PFSK-1 (cell line): ENCODE results near the gene KMT2D.

ENCODE experiments used
- FOXP2 ChIP-seq: optimal IDR thresholded peaks from 2 replicates; pipeline ENCODE3; 2011; ENCODE audit warnings: borderline replicate concordance, control low read depth, inconsistent platforms; ENCODE audit not compliant: insufficient read depth; ENCODE audit errors: extremely low read length, extremely low read depth
- POLR2AphosphoS5 ChIP-seq: IDR thresholded peaks from 2 replicates; pipeline ENCODE4 v1.6.1; 2012; ENCODE audit warnings: low read depth, mild to moderate bottlenecking, control low read depth, low read length, moderate library complexity
- SIN3A ChIP-seq: IDR thresholded peaks from 2 replicates; pipeline ENCODE4 v1.6.1; 2012; ENCODE audit warnings: mild to moderate bottlenecking, low read length, moderate library complexity, borderline replicate concordance; ENCODE audit not compliant: insufficient read depth
- TAF1 ChIP-seq: IDR thresholded peaks from 2 replicates; pipeline ENCODE4 v1.6.1; 2012; ENCODE audit warnings: low read length, control low read depth, borderline replicate concordance; ENCODE audit not compliant: insufficient read depth
- TF ChIP-seq, protein P1 (sequence below), 2 experiments: IDR thresholded peaks; 2 replicates each; pipeline versions ENCODE4 v1.6.1 to v1.8.0; 2011 to 2012; ENCODE audit warnings: low read depth in 2 of 2, low read length in 2 of 2, control low read depth in 1 of 2, inconsistent platforms in 1 of 2, mild to moderate bottlenecking in 1 of 2, moderate library complexity in 1 of 2; ENCODE audit not compliant: insufficient read depth in 1 of 2

Gene KMT2D

DNA sequence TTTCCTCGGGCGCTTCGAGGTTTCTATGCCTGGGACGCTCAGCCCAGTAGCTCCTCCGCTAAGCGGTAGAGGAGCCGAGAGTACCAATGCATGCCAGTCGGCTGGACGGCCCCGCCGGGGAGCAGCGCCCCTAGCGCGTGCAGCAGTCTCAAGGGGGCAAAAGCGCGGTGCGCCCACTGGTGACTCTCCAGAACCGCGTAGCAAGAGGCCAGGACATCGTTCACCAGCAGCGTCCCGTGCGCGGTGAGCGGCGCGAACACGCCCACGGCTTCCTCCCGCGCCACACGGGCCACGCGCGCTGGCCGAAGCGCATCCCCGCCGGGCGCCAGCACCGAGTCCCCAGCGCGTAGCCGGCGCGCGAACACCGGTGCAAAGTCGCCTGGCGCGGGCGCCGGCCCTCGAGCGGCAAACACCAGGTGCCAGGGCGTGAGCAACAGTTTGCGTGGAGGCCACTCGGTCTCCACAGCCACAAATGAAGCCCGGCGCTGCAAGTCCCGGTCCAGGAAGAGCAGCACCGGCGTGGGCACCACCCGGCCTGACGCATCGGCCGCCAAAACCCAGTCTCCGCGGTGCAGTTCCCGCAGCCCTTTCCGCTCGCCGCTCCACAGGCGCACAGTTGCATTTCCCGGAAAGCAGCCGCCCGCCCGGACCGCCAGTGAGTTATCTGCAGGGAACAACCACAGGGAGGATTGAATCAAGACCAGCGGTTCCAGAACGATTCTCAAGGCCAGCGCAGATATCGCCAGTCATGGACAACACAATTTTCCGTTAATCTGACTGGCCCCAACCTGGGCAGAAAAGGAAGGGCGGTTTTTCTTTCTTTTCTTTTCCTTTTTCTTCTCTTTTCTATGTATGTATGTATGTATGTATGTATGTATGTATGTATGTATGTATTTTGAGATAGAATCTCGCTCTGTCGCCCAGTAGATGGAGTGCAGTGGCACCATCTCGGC is 29.5 kb upstream of the KMT2D start:
- no peak for TF ChIP-seq FOXP2
- TF ChIP-seq, protein P1, sequence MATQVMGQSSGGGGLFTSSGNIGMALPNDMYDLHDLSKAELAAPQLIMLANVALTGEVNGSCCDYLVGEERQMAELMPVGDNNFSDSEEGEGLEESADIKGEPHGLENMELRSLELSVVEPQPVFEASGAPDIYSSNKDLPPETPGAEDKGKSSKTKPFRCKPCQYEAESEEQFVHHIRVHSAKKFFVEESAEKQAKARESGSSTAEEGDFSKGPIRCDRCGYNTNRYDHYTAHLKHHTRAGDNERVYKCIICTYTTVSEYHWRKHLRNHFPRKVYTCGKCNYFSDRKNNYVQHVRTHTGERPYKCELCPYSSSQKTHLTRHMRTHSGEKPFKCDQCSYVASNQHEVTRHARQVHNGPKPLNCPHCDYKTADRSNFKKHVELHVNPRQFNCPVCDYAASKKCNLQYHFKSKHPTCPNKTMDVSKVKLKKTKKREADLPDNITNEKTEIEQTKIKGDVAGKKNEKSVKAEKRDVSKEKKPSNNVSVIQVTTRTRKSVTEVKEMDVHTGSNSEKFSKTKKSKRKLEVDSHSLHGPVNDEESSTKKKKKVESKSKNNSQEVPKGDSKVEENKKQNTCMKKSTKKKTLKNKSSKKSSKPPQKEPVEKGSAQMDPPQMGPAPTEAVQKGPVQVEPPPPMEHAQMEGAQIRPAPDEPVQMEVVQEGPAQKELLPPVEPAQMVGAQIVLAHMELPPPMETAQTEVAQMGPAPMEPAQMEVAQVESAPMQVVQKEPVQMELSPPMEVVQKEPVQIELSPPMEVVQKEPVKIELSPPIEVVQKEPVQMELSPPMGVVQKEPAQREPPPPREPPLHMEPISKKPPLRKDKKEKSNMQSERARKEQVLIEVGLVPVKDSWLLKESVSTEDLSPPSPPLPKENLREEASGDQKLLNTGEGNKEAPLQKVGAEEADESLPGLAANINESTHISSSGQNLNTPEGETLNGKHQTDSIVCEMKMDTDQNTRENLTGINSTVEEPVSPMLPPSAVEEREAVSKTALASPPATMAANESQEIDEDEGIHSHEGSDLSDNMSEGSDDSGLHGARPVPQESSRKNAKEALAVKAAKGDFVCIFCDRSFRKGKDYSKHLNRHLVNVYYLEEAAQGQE (IDR thresholded peaks at IDR 0.05; ENCODE audit: insufficient read depth in 1 of 2, low read depth in 2 of 2, low read length in 2 of 2) = no peak
- TF ChIP-seq SIN3A = no peak
- TF ChIP-seq POLR2AphosphoS5 = no peak
- TF ChIP-seq TAF1 = no peak

DNA sequence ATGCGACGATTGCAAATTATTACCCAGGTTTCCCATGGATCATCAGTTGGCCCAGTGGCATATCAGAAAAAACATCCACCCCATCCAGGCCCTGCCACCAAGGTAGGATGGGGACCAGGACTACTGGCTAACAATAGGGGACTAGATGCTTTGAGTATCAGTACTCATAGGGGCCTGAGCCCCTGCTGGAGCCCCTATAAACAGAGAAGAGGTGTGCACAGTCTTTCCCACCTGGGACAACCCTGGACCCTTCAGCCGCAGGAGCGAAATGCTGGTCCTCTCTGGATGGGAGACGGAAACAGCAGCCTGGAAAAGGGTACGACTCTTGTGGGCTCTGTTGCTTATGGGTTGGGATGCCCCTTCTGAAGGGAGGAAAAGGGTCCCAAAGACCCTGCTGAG is 28.3 kb upstream of the KMT2D start:
- no peak for TF ChIP-seq POLR2AphosphoS5
- TF ChIP-seq FOXP2 = no peak
- no peak for TF ChIP-seq TAF1
- TF ChIP-seq, protein P1 (IDR thresholded peaks at IDR 0.05; ENCODE audit: insufficient read depth in 1 of 2, low read depth in 2 of 2, low read length in 2 of 2) = no peak
- no peak for TF ChIP-seq SIN3A

DNA sequence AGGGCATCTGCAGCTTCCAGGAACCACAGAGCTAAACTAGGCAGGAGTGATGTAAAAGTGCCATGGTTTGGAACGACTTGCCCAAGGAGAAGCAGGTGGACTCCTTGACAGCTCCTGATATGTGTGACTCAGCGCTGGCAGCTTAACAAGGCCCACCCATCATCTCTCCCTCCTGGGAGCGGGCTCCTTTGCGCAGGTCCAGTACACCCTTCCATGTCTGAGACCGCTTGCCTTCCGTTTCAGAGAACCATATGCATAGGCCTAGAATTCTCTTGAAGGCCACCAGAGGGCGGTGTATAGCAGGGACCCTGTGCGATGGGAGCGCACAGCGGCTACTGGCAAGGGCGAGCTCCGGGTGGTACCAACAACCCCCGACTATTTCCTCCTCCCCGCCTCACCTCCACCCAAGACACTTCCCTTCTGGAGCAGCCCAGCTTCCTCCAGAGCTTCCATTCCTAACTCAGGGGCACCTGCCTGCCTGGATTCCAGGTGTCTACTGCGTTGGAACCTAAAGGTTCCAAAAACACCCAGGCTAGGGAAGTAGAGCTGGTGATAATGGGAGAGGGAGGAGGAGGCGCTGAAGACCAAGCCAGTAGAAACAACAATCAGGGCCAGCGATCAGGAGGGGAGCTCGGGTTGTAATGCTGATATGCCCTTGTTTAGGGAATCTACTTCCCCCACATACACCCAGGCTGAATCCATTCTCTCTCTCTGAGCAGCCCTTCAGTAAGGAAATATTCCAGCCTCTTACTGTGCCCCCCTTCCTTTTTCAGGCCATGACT is 27.7 kb upstream of the KMT2D start:
- TF ChIP-seq POLR2AphosphoS5 (no peak), FOXP2 (peak; percentile 39)

DNA sequence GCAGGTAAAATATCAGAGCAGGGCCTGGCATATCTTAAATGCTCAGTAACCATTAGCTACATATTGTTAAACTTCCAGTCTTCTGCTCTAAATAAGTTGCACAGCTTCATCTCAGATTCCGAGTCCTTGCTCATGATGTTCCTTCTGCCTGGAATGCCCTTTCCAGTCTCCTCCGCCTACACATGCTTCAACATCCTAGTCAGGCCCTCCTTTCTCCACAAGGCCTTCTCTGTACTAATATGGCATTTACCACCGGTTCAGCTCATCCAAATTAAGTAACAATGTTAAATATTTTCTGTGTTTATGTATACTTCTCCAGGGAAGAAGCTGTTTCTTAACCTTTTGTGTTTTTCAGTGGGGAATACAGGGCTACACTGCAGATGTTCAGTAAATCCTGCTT is 25.5 kb upstream of the KMT2D start:
- TF ChIP-seq, protein P1 (IDR thresholded peaks at IDR 0.05; ENCODE audit: insufficient read depth in 1 of 2, low read depth in 2 of 2, low read length in 2 of 2) = no peak
- TF ChIP-seq POLR2AphosphoS5 (no peak), TAF1 (no peak), SIN3A (no peak), FOXP2 (no peak)

DNA sequence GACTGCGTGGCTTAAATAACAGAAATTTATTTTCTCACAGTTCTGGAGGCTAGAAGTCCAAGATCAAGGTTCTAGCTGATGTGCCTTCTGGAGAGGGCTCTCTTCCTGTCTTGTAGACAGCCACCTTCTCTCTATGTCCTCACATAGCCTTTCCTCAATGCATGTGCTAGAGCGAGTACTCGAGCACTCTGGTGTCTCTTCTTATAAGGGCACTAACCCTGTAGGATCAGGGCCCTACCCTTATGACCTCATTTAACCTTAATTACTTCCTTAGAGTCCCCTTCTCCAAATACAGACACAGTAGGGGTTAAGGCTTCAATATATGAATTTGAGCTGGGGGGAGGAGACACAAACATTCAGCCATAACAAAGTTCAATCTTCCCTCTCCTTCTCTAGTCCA is 23.8 kb upstream of the KMT2D start:
- TF ChIP-seq POLR2AphosphoS5 = no peak
- TF ChIP-seq SIN3A = no peak
- TF ChIP-seq, protein P1 (IDR thresholded peaks at IDR 0.05; ENCODE audit: insufficient read depth in 1 of 2, low read depth in 2 of 2, low read length in 2 of 2) = no peak
- no peak for TF ChIP-seq FOXP2
- no peak for TF ChIP-seq TAF1
